Gastroesophageal sphincter (tissue), 4 donors: ENCODE measurements around the gene CDK18. TPM values are rescaled to one million over a fixed set of nuclear protein-coding genes. Genes with fewer than 3 reads are reported as not detected.
"Not testable (repeated sequence)": the region's sequence is repeated elsewhere in the genome, so short reads cannot be mapped to it uniquely, and the experiment has no call there.

Experiments used
- ATAC-seq: fragments of 150-250 bp; one replicate; pipeline ENCODE4 v1.9.1; 2016; ENCODE audit warnings: mild to moderate bottlenecking, moderate library complexity
- H3K27ac ChIP-seq, 4 donors: fragments of 200-600 bp; sonication (generic) in 3 of 4; 1 replicate in 3 of 4; 2 replicates in 1 of 4; pipeline ENCODE4 v1.5.1; 2016 to 2019
- H3K27me3 ChIP-seq: fragments of 200-600 bp; sonication (generic); one replicate; pipeline ENCODE4 v1.5.1; 2019
- H3K36me3 ChIP-seq, 2 donors: fragments of 200-600 bp; sonication (generic); one replicate each; pipeline ENCODE4 v1.5.1; 2019; ENCODE audit warnings: control low read depth in 1 of 2
- H3K4me1 ChIP-seq, 3 donors: fragments of 200-600 bp; sonication (generic); 1 replicate in 2 of 3; 2 replicates in 1 of 3; pipeline ENCODE4 v1.5.1; 2016 to 2019; ENCODE audit warnings: control low read depth in 2 of 3
- H3K4me3 ChIP-seq, 2 donors: fragments of 200-600 bp; sonication (generic); one replicate each; pipeline ENCODE4 v1.5.1; 2019; ENCODE audit warnings: mild to moderate bottlenecking in 1 of 2, moderate library complexity in 1 of 2
- H3K9me3 ChIP-seq, 3 donors: fragments of 200-600 bp; sonication (generic); one replicate each; pipeline ENCODE4 v1.5.1; 2017 to 2019; ENCODE audit warnings: control low read depth in 2 of 3
- EP300 ChIP-seq: sonication (generic); formaldehyde crosslinking; IDR thresholded peaks from one replicate; pipeline ENCODE4 v1.6.1; 2017; ENCODE audit warnings: antibody characterized with exemption, mild to moderate bottlenecking
- POLR2A ChIP-seq, 2 donors: fragments of 450-650 bp; IDR thresholded peaks; one replicate each; pipeline ENCODE4 v1.6.1; 2017; ENCODE audit warnings: antibody characterized with exemption in 2 of 2, mild to moderate bottlenecking in 2 of 2, moderate library complexity in 1 of 2
- POLR2AphosphoS5 ChIP-seq: sonication (generic); formaldehyde crosslinking; IDR thresholded peaks from one replicate; pipeline ENCODE4 v1.6.1; 2017; ENCODE audit warnings: antibody characterized with exemption
- WGBS, 2 donors: methylation state at CpG; one replicate each; pipeline ENCODE4 v1.1.5; 2018; ENCODE audit warnings: low coverage in 1 of 2; 5-methylcytosine and 5-hydroxymethylcytosine counted together
- total RNA-seq, 4 donors: library from RNA; depleted of rRNA; stranded (reverse); fragments of >200 nt; gene quantifications; one replicate each; pipeline ENCODE4 v1.1.0, GENCODE V29; 2016
- TF ChIP-seq, protein P1 (sequence below), 4 experiments: fragments of 200-600 bp in 2 of 4; fragments of 450-650 bp in 2 of 4; sonication (generic) in 1 of 4; IDR thresholded peaks; one replicate each; pipeline ENCODE4 v1.5.1; 2017 to 2019; ENCODE audit warnings: antibody characterized with exemption in 4 of 4, mild to moderate bottlenecking in 2 of 4, moderate library complexity in 2 of 4

The CDK18 gene
- total RNA-seq, 4 donors from 2014 or later: 5.1 to 13.7 (median 6.3) TPM

DNA sequence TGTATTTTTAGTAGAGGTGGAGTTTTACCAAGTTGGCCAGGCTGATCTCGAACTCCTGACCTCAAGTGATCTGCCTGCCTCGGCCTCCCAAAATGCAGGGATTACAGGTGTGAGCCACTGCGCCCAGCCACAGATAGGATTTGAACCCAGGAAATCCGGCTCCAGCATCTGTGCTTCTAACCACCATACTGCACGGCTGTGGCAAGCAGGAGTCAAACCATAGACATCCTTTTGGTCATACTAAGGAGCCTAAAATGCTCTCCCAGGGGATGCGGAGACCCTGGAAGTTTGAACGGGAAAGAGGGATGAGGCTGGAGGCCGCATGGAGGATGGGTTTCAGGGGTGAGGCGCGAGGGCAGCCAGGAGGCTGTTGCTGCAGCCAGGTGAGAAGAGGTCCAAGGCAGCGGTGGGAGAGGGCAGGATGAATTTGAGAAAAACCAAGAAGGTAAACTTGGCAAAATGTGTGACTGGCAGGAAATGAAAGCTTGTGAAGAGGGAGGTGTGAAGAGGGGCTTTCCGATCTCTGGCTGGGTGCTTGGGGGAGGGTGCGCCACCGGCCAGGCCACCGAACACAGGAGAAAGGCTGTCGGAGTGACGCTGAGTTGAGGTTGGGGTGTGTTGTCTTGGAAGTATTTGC lies 24.0 kb upstream of the CDK18 start:
- Histone ChIP-seq H3K9me3 (peaks cover 0 to 7% (median 0%) of the 10 kb centered on the region in 3 donors), H3K36me3 (no peaks in the 10 kb centered on the region), H3K4me3 (no peak overlapping the region), H3K27ac (no peak overlapping the region), H3K4me1 (peaks cover 0 to 9% (median 0%) of the 10 kb centered on the region in 3 donors), H3K27me3 (peaks cover 84% of the 10 kb centered on the region)
- TF ChIP-seq, protein P1, sequence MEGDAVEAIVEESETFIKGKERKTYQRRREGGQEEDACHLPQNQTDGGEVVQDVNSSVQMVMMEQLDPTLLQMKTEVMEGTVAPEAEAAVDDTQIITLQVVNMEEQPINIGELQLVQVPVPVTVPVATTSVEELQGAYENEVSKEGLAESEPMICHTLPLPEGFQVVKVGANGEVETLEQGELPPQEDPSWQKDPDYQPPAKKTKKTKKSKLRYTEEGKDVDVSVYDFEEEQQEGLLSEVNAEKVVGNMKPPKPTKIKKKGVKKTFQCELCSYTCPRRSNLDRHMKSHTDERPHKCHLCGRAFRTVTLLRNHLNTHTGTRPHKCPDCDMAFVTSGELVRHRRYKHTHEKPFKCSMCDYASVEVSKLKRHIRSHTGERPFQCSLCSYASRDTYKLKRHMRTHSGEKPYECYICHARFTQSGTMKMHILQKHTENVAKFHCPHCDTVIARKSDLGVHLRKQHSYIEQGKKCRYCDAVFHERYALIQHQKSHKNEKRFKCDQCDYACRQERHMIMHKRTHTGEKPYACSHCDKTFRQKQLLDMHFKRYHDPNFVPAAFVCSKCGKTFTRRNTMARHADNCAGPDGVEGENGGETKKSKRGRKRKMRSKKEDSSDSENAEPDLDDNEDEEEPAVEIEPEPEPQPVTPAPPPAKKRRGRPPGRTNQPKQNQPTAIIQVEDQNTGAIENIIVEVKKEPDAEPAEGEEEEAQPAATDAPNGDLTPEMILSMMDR (IDR thresholded peaks at IDR 0.05): no peak
- TF ChIP-seq EP300: no peak
- no peak for TF ChIP-seq POLR2A (IDR thresholded peaks at IDR 0.05)
- TF ChIP-seq POLR2AphosphoS5: no peak
- WGBS, 2 donors: 49 to 77% methylated on average over 3 to 11 of the region's 17 CpGs
- no peak for ATAC-seq

DNA sequence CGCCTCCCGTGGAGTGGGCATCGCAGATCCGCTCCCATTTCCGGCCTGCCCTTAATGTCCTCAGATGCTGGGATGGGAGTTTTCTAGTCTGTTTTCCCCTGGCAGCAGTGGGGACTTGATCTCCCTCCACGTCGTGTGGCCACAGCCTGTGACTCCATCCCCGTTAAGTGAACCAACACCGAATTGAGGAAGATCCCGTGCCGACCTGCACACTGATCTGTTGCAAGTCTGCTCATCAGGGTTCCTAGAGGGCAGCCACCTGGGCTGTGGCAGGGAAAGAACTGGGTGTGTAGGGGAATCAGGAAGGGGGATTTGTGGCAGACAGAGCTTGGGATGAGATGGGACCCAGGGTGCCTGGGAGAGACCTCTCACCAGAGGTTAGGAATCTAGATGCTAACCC lies 23.3 kb upstream of the CDK18 start:
- no peaks in the 10 kb centered on the region for H3K9me3 ChIP-seq
- ATAC-seq: no peak
- no peaks in the 10 kb centered on the region for H3K36me3 ChIP-seq
- no peak overlapping the region for H3K4me3 ChIP-seq
- H3K27me3 ChIP-seq: peaks cover 81% of the 10 kb centered on the region
- peaks cover 0 to 10% (median 0%) of the 10 kb centered on the region in 3 donors for H3K4me1 ChIP-seq
- WGBS, 2 donors: 50 to 82% methylated on average over 2 to 4 of the region's 11 CpGs
- TF ChIP-seq EP300 (no peak), POLR2A (IDR thresholded peaks at IDR 0.05) (no peak), POLR2AphosphoS5 (no peak)
- TF ChIP-seq, protein P1 (IDR thresholded peaks at IDR 0.05): no peak
- no peak overlapping the region for H3K27ac ChIP-seq

DNA sequence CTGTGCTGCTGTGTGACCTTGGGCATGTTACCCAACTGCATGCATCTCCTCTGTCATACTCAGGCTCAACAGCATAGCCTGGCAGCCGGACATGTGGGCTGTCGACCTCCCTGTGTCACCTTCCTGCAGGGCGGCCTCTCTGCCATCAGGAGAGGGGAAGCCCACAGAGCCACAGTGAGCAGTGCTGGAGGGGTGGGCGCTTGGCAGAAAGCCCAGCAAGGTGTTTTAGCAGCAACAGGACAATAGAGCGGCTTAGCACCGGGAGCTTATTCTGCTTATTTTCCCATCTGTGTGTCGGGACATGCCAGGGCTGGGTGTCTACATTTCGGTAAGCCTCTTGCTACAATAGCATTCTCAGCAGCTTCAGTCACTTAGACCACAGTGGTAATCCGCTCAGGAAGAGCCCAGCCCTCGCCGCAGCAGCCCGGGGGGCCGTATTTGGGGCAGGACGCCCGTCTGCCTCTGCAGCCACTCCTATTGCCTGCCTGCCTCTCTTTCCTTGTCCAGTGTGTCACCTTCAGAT lies 22.8 kb upstream of the CDK18 start:
- H3K27ac ChIP-seq: no peak overlapping the region
- H3K4me3 ChIP-seq: no peak overlapping the region
- 20 to 64% methylated on average over 2 of the region's 15 CpGs for WGBS, 2 donors
- no peaks in the 10 kb centered on the region for H3K9me3 ChIP-seq
- peaks cover 0 to 10% (median 0%) of the 10 kb centered on the region in 3 donors for H3K4me1 ChIP-seq
- H3K27me3 ChIP-seq: peaks cover 81% of the 10 kb centered on the region
- ATAC-seq: no peak
- TF ChIP-seq POLR2AphosphoS5: no peak
- TF ChIP-seq, protein P1 (IDR thresholded peaks at IDR 0.05): no peak
- no peak for TF ChIP-seq POLR2A (IDR thresholded peaks at IDR 0.05)
- no peak for TF ChIP-seq EP300
- H3K36me3 ChIP-seq: no peaks in the 10 kb centered on the region

DNA sequence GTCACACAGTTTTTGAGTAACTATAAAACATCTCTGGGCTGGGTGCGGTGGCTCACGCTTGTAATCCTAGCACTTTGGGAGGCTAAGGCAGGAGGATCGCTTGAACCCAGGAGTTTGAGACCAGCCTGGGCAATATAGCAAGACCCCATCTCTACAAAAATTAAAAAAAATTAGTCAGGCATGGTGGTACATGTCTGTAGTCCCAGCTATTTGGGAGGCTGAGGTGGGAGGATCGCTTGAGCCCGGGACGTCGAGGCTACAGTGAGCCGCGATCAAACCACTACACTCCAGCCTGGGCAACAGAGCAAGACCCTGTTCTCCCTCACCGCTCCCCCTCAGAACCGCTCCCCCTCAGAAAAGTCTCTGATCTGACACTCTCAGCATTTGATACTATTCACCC lies 21.9 kb upstream of the CDK18 start:
- not testable (repeated sequence) for H3K27ac ChIP-seq, ATAC-seq, H3K36me3 ChIP-seq, H3K4me3 ChIP-seq, H3K9me3 ChIP-seq
- 100% methylated on average over 8 of the region's 11 CpGs; no CpG with 5 or more reads in 1 of the 2 donors for WGBS, 2 donors
- Histone ChIP-seq H3K27me3 (peaks cover 80% of the 10 kb centered on the region), H3K4me1 (peaks cover 0 to 10% (median 0%) of the 10 kb centered on the region in 3 donors)

DNA sequence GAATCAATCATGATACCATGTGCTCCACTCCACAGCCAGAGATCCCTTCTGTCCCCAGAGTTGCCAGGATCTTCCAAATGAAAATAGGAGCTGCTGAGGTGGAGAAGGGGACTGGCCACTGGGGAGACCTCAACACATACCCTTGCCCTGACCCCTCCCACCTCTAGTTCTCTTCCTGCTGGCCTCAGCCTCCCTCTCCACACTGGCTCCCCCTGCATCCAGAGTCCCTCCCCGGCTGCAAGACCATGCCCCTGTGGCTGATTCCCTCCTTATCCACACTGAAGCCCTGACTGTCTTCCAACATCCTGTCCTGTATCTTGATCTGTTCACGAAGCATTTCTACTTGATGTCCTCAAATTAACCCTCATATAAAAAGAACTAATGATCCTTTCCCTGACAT lies 21.1 kb upstream of the CDK18 start:
- ATAC-seq: no peak
- 36 to 45% methylated on average over 2 of the region's 2 CpGs for WGBS, 2 donors
- TF ChIP-seq, protein P1 (IDR thresholded peaks at IDR 0.05): no peak
- TF ChIP-seq EP300 (no peak), POLR2AphosphoS5 (no peak), POLR2A (IDR thresholded peaks at IDR 0.05) (no peak)
- Histone ChIP-seq H3K36me3 (no peaks in the 10 kb centered on the region), H3K4me1 (peaks cover 0 to 5% (median 0%) of the 10 kb centered on the region in 3 donors), H3K27ac (no peak overlapping the region), H3K9me3 (no peaks in the 10 kb centered on the region), H3K27me3 (peaks cover 81% of the 10 kb centered on the region), H3K4me3 (no peak overlapping the region)
